Neural progenitor cell (in vitro differentiated cells): ENCODE measurements around the gene CDT1. TPM values are rescaled to one million over a fixed set of nuclear protein-coding genes. Genes with fewer than 3 reads are reported as not detected.

Source experiments
- DNase-seq: peaks from one replicate; pipeline ENCODE4 v3.0.0-alpha.2; 2016; ENCODE audit warnings: low spot score
- H2AFZ ChIP-seq: fragments of 200-600 bp; sonication (generic); replicated peaks from 2 replicates; pipeline ENCODE4 v1.6.1; 2016; ENCODE audit warnings: antibody characterized with exemption
- H3F3A ChIP-seq: fragments of 200-600 bp; sonication (generic); 2 replicates; pipeline ENCODE4 v1.6.1; 2016; ENCODE audit warnings: antibody characterized with exemption, low read depth
- H3K27ac ChIP-seq: fragments of 200-600 bp; sonication (generic); 2 replicates; pipeline ENCODE4 v1.5.1; 2016; ENCODE audit warnings: mild to moderate bottlenecking
- H3K27me3 ChIP-seq: fragments of 200-600 bp; sonication (generic); 2 replicates; pipeline ENCODE4 v1.6.1; 2016; ENCODE audit warnings: mild to moderate bottlenecking, moderate library complexity
- H3K36me3 ChIP-seq: fragments of 200-600 bp; sonication (generic); 2 replicates; pipeline ENCODE4 v1.5.1; 2016
- H3K4me1 ChIP-seq: fragments of 200-600 bp; sonication (generic); 2 replicates; pipeline ENCODE4 v1.6.1; 2016; ENCODE audit warnings: mixed run types
- H3K4me2 ChIP-seq: fragments of 200-600 bp; sonication (generic); 2 replicates; pipeline ENCODE4 v1.6.1; 2016
- H3K4me3 ChIP-seq: fragments of 200-600 bp; sonication (generic); 2 replicates; pipeline ENCODE4 v1.5.1; 2016
- H3K79me2 ChIP-seq: fragments of 200-600 bp; sonication (generic); 2 replicates; pipeline ENCODE4 v1.6.1; 2016; ENCODE audit warnings: low read depth
- H3K9ac ChIP-seq: fragments of 200-600 bp; sonication (generic); 2 replicates; pipeline ENCODE4 v1.6.1; 2016
- H3K9me3 ChIP-seq: fragments of 200-600 bp; sonication (generic); 2 replicates; pipeline ENCODE4 v1.5.1; 2016; ENCODE audit warnings: low read depth
- H4K20me1 ChIP-seq: fragments of 200-600 bp; sonication (generic); 2 replicates; pipeline ENCODE4 v1.6.1; 2016; ENCODE audit warnings: low read depth
- H3K27ac Mint-ChIP-seq: 3 replicates; pipeline ENCODE4 v1.8.0; 2021; ENCODE audit warnings: mixed read lengths
- H3K27me3 Mint-ChIP-seq: 2 replicates; pipeline ENCODE4 v1.8.0; 2022; ENCODE audit warnings: low read depth, mild to moderate bottlenecking, inconsistent platforms, moderate library complexity, mixed read lengths; ENCODE audit not compliant: insufficient read depth
- H3K36me3 Mint-ChIP-seq: 3 replicates; pipeline ENCODE4 v1.8.0; 2021; ENCODE audit warnings: mixed read lengths
- H3K4me1 Mint-ChIP-seq: 3 replicates; pipeline ENCODE4 v1.8.0; 2021; ENCODE audit warnings: mixed read lengths
- H3K4me3 Mint-ChIP-seq: 3 replicates; pipeline ENCODE4 v1.8.0; 2021; ENCODE audit warnings: mild to moderate bottlenecking, moderate library complexity, mixed read lengths
- H3K9me3 Mint-ChIP-seq: 3 replicates; pipeline ENCODE4 v1.8.0; 2020; ENCODE audit warnings: mixed read lengths
- EZH2 ChIP-seq: fragments of 200-600 bp; sonication (generic); IDR thresholded peaks from 2 replicates; pipeline ENCODE4 v1.6.1; 2017; ENCODE audit warnings: antibody characterized with exemption, mild to moderate bottlenecking, moderate library complexity
- EZH2phosphoT487 ChIP-seq: fragments of 200-600 bp; sonication (generic); IDR thresholded peaks from 2 replicates; pipeline ENCODE4 v1.6.1; 2017; ENCODE audit warnings: antibody characterized with exemption
- total RNA-seq: library from RNA; depleted of rRNA; stranded (reverse); fragments of >200 nt; gene quantifications from 2 replicates; pipeline ENCODE4 v1.2.3, GENCODE V29; 2015; ENCODE audit warnings: low replicate concordance
- TF ChIP-seq, protein P1 (sequence below): fragments of 200-600 bp; sonication (generic); IDR thresholded peaks from 2 replicates; pipeline ENCODE4 v1.5.1; 2017; ENCODE audit warnings: antibody characterized with exemption, mild to moderate bottlenecking

The CDT1 gene
- total RNA-seq, 1 donor from 2014 or later = 7.8 TPM

DNA sequence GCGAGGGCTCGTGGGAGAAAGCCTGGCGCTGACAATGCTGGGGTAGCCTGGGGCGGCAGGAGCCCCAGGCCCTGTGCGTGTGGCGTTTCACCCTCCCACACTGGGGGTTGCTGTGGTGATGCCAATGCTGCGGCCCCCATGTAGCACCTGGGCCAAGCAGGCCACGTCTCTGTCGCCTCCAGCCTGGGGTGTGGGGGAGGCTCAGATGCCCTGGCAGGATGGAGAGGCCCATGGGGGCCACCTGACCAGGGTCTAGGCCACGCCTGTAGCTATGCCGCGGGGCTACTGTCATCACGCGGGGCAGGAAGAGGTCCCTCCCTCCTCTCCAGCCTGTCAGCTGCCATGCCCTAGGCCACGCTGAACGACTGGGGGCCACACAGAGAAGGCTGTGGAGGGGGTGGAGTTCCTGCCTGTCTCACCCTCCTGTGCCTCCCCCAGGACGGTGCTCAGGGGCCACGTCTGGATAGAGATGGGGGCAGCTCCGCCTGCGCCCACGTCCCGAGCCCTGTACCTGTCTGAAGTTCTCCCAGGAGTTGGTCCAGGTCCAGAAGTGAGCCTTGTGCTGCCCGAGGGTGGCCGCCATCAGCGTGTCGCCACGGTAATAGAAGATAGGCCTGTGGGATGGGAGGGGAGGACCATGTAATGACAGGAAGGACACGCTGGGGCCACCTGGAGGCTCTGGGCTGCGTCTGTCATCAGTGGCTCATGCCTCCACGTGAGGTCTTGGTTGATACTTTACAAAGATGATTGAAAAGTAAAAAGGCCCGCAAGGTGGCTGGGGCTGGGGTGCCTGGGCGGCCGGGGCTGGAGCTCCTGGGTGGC lies 20.9 kb downstream of the CDT1 start:
- H3K9ac ChIP-seq = no peak overlapping the region
- H3K27ac Mint-ChIP-seq = no peak overlapping the region
- TF ChIP-seq, protein P1, sequence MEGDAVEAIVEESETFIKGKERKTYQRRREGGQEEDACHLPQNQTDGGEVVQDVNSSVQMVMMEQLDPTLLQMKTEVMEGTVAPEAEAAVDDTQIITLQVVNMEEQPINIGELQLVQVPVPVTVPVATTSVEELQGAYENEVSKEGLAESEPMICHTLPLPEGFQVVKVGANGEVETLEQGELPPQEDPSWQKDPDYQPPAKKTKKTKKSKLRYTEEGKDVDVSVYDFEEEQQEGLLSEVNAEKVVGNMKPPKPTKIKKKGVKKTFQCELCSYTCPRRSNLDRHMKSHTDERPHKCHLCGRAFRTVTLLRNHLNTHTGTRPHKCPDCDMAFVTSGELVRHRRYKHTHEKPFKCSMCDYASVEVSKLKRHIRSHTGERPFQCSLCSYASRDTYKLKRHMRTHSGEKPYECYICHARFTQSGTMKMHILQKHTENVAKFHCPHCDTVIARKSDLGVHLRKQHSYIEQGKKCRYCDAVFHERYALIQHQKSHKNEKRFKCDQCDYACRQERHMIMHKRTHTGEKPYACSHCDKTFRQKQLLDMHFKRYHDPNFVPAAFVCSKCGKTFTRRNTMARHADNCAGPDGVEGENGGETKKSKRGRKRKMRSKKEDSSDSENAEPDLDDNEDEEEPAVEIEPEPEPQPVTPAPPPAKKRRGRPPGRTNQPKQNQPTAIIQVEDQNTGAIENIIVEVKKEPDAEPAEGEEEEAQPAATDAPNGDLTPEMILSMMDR = no peak
- TF ChIP-seq EZH2phosphoT487 (no peak), EZH2 (no peak)
- H3K27me3 Mint-ChIP-seq = peaks cover 5% of the 10 kb centered on the region
- H3K4me1 Mint-ChIP-seq = no peaks in the 10 kb centered on the region
- no peak overlapping the region for H3K27ac ChIP-seq
- no peak overlapping the region for H3K4me3 ChIP-seq
- peaks cover 3% of the 10 kb centered on the region for H3K36me3 Mint-ChIP-seq
- no peaks in the 10 kb centered on the region for H3K9me3 Mint-ChIP-seq
- H3F3A ChIP-seq = no peaks in the 10 kb centered on the region
- H2AFZ ChIP-seq = no peak overlapping the region
- H3K9me3 ChIP-seq = no peaks in the 10 kb centered on the region
- no peaks in the 10 kb centered on the region for H3K27me3 ChIP-seq
- no peaks in the 10 kb centered on the region for H4K20me1 ChIP-seq
- H3K4me3 Mint-ChIP-seq = no peak overlapping the region
- H3K4me1 ChIP-seq = no peaks in the 10 kb centered on the region
- H3K4me2 ChIP-seq = no peak overlapping the region
- no peaks in the 10 kb centered on the region for H3K79me2 ChIP-seq
- no peaks in the 10 kb centered on the region for H3K36me3 ChIP-seq
- DNase-seq = no peak

GRCh38 chr16:88825146-88825545 lies 21.6 kb downstream of the CDT1 start:
- Histone ChIP-seq H3K9ac (no peak overlapping the region), H4K20me1 (no peaks in the 10 kb centered on the region), H3K9me3 (no peaks in the 10 kb centered on the region), H3K4me1 (no peaks in the 10 kb centered on the region), H3K79me2 (no peaks in the 10 kb centered on the region), H3F3A (no peaks in the 10 kb centered on the region), H3K27ac (no peak overlapping the region), H3K4me2 (no peak overlapping the region), H3K36me3 (no peaks in the 10 kb centered on the region), H3K4me3 (no peak overlapping the region), H3K27me3 (no peaks in the 10 kb centered on the region), H2AFZ (no peak overlapping the region)
- no peak overlapping the region for H3K4me3 Mint-ChIP-seq
- H3K27ac Mint-ChIP-seq = no peak overlapping the region
- H3K9me3 Mint-ChIP-seq = no peaks in the 10 kb centered on the region
- no peak for DNase-seq
- no peaks in the 10 kb centered on the region for H3K4me1 Mint-ChIP-seq
- peaks cover 5% of the 10 kb centered on the region for H3K27me3 Mint-ChIP-seq
- H3K36me3 Mint-ChIP-seq = peaks cover 3% of the 10 kb centered on the region
- TF ChIP-seq, protein P1 = no peak
- TF ChIP-seq EZH2 (no peak), EZH2phosphoT487 (no peak)

- H3K36me3 Mint-ChIP-seq = peaks cover 3% of the 10 kb centered on the region
- H3K27ac Mint-ChIP-seq = no peak overlapping the region
- no peak overlapping the region for H3K4me3 ChIP-seq
- no peak overlapping the region for H3K4me2 ChIP-seq
- H3K27ac ChIP-seq = no peak overlapping the region
- no peaks in the 10 kb centered on the region for H3K27me3 ChIP-seq
- no peak overlapping the region for H3K4me3 Mint-ChIP-seq
- no peaks in the 10 kb centered on the region for H3F3A ChIP-seq
- H3K36me3 ChIP-seq = no peaks in the 10 kb centered on the region
- H3K27me3 Mint-ChIP-seq = peaks cover 5% of the 10 kb centered on the region
- DNase-seq = no peak
- TF ChIP-seq EZH2 (no peak), EZH2phosphoT487 (no peak)
- TF ChIP-seq, protein P1 = no peak
- H3K9ac ChIP-seq = no peak overlapping the region
- no peaks in the 10 kb centered on the region for H3K4me1 ChIP-seq
- no peaks in the 10 kb centered on the region for H3K4me1 Mint-ChIP-seq
- H3K9me3 ChIP-seq = no peaks in the 10 kb centered on the region
- no peaks in the 10 kb centered on the region for H3K9me3 Mint-ChIP-seq
- H2AFZ ChIP-seq = no peak overlapping the region
- H3K79me2 ChIP-seq = no peaks in the 10 kb centered on the region
- H4K20me1 ChIP-seq = no peaks in the 10 kb centered on the region
These were observed 22.7 kb downstream of the CDT1 start for GRCh38 chr16:88826070-88826840.
